SK-MEL-5 (cell line): Measurements from ENCODE around the gene ZNF576. TPM values are rescaled to one million over a fixed set of nuclear protein-coding genes. Genes with fewer than 3 reads are reported as not detected.
"Not testable (repeated sequence)": the region's sequence is repeated elsewhere in the genome, so short reads cannot be mapped to it uniquely, and the experiment has no call there.

Experiments used
- DNase-seq: peaks from one replicate; pipeline ENCODE4 v3.0.0-alpha.2; 2016; ENCODE audit warnings: low read depth, low spot score
- in situ Hi-C: cut with HindIII; loops from 2 replicates; pipeline ENCODE4 v1.10.0; 2016; ENCODE audit warnings: low sequenced_read_pairs, high pct_unique_total_duplicates, low pct_unique_long_range_greater_than_20kb
- total RNA-seq: library from RNA; depleted of rRNA; stranded (reverse); fragments of >200 nt; shearing (Covaris generic); gene quantifications from 2 replicates; pipeline ENCODE4 v1.2.3, GENCODE V29; 2014; rRNA removed

Gene ZNF576
- total RNA-seq, 1 experiment from 2014 or later: 10.5 TPM

DNA sequence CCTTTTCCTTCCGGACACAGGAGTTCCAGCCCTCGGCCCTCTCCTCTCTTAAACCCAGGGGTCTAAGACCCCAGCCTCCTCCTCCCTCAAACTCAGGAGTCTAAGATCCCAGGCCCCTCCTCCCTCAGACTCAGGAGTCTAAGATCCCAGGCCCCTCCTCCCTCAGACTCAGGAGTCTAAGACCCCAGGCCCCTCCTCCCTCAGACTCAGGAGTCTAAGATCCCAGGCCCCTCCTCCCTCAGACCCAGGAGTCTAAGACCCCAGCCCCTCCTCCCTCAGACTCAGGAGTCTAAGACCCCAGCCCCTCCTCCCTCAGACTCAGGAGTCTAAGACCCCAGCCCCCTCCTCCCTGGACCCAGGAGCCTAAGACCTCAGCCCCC, 39.2 kb downstream of the ZNF576 start:
- not testable (repeated sequence) for DNase-seq

DNA sequence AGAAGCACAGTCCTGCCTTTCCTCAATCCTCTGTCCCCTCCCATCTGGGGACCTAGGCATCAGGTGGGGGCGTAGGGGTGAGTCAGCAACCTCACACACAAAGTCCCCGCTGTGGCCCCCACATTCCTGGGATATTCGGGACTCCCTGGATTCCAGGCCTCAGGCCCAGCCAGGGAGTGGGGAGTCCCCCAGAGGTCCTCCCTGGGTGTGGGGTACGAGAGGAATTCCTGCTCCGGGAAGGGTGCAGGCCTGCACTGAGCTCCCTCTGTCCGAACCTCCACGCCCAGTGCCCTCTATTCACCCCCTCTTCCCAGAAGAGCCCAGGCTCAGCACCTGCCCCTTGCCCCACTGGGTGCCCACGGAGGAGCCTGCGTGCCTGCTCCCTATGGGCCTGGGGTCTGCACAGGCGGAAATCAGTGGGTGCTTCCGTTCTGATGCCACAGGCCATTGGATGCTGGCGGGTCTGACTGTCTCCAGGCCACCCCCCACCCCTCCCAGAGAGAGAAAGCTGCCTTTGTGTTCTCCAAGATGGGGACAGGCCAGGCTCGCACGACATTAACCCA, 39.8 kb downstream of the ZNF576 start:
- in situ Hi-C loops: no loop called here
- DNase-seq: no peak

More for the DNA sequence above, 39.2 kb downstream of the ZNF576 start:
- in situ Hi-C loops: not testable (repeated sequence)

DNA sequence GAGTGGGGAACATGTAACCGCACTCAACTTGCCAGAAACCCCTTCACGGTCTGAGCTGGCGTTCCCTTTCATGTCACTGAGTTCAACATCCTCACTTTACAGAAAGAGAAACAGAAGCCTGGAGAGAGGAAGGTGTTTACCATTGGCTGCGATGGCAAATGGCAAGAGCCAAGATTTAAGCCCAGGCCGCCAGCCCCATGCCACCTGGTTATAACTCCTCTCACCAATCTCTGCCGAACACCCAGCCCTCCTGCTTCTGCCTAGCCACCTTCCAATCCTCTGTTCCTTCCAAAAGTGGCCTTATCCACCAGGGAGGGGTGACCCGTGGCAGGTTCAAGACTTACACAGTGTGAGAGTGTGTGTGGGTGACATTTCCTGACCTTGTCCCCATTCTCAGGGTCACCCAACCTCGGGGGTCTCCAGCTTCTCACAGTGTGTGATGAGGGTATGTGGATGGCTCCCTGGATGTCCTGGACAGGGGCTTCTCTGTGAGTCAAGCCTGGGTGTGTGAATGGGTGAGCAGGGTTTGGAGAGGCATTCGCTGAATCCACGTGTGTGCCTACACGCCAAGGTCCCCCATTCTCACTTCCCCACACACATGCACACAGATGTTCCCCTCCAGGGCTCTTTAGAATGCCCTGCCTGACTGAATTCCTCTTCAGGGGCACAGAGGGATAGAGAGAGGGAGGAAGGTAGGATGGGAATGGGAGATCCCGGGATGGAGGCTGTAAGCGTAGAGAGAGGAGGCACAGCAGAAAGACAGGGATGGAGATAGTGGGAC, 42.0 kb downstream of the ZNF576 start:
- no peak for DNase-seq
- in situ Hi-C loops: no loop called here

DNA sequence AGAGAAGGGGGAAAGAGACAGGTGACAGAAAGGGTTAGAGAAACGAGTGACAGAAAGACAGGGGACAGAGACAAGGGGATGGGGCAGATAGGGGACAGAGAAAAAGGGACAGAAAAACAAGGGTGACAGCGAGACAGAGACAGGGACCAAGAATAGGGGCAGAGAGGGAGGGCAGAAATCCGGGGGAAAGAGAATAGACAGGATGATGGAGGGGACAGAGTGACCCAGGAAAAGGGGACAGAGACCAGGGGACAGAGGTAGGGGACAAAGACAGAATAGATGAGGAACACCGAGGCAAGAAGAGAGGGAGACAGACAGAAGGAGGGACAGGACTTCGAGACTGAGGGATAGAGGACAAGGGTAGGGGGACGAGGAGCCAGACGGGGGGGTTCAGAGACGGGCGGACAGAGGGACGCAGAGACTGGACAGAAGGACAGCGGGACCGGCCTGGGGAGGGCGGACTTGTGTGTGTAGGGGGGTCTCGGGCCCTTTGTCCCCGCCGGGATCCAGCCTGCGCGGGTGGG, 42.7 kb downstream of the ZNF576 start:
- DNase-seq: no peak
- in situ Hi-C loops: no loop called here

DNA sequence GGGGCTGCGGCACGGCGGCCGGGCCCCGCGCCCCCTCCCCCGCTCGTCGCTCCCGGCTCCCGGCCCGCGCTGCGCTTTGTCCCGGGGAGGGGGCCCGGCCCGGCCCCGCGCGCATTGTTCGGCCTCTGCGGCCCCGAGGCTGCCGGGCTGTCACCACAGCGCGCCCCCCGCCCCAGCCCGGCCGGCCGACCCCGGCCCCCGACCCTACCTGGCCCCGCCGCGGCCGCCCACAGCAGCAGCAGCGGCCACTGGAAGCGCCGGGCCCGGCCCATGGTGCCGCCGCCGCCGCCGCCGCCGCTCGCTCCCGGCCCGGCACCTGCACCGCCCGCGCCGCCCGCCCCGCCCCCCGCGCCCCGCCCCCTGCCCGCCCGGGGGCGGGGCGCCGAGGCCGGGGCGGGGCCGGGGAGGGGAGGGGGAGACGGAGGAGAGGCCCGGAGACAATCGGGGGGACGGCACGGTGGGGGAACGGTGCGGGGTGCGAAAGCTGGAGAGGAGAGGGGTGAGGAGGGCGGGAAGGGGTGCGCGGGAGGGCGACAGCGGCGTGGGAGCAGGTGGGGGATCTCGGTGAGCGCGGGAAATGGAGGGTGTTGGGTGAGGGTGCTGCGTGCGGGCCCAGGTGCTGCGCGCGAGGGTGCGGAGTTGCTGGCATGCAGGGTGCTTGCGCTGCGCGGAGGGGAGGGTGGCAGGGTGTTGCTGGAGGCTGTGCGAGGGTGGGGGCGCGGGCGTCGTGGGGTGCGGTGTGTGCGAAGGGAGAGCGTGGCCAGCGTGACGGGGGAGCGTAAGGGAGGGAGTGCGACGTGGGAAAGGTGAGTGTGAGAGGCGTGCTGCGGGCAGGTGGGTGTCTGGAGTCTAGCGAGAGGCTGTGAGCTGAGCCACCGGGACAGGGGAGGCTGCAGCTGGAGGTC, 43.4 kb downstream of the ZNF576 start, which contains the start of gene CADM4:
Gene CADM4 (minus strand): TSS at position 332 of the 905 bp plus-strand sequence. CDS start 60 bp downstream, at position 272.
- no peak for DNase-seq
- in situ Hi-C loops: no loop called here

DNA sequence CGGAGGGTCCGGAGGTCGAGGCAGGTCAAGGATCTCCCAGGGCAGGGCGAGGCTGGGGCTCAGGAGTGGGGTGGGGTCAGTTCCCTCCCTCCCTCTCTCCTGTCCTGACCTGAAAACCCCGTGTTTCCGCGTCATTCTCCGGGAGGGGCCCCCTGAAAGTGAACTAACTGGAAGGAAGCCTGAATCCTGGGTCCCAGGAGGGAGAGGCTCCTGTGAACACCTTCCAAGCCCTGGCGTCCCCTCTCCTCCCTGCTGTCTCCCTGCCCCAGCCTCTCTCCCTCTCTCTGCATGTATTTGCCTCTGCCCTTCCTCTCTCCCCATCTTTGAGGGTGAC, 44.0 kb downstream of the ZNF576 start:
- in situ Hi-C loops: no loop called here
- DNase-seq: no peak

DNA sequence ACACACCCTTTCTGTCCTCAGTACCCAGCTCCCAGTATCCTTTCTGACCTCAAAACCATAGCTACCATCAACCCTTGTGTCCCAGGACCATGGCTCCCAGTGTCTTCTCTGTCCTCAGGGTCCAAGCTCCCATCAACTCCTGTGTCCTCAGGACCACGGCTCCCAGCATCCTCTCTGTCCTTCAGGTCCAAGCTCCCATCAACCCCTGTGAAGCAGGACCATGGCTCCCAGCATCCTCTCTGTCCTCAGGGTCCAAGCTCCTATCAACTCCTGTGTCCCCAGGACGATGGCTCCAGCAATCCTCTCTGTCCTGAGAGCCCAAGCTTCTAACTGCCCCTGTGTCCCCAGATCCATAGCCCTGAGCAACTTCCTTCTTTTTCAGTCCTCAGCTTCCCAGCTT, 44.9 kb downstream of the ZNF576 start:
- in situ Hi-C loops: no loop called here
- no peak for DNase-seq

DNA sequence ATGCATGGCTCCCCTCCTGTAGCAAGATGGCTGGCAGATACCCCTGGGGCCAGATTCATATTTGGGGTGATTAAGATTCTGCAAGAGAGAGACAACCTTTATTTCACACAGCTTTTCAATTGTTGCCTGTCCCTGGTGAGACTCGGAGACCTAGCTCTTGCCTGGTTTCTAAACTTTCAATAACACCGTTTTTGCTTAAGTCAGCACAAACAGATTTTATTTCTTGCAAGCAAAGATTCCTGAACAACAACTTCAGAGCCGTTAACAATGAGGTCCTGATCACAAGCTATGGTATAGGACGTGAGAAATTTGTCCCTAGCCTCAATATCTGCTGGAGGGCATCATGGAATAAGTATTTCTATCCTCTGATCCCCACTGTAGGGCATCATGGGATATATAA, 46.1 kb downstream of the ZNF576 start:
- in situ Hi-C loops: no loop called here
- no peak for DNase-seq

DNA sequence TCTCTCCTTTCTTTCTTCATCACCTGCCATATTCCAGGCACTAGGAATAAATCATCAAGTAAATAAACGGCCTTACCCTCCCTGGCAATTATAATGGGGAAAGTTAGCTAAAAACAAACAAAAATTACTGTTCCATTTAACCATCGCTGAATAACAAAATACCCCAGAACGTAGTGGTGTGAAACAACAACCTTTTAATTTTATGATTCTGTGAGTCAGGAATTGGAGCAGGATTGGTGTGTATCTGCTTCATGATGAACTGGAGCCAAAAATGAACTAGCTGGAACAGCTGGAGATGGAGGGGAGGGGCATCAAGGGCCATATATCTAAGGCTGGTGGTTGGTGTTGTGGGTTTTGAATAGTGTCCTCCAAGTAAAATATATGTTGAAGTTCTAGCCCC, 46.9 kb downstream of the ZNF576 start:
- in situ Hi-C loops: no loop called here
- no peak for DNase-seq

DNA sequence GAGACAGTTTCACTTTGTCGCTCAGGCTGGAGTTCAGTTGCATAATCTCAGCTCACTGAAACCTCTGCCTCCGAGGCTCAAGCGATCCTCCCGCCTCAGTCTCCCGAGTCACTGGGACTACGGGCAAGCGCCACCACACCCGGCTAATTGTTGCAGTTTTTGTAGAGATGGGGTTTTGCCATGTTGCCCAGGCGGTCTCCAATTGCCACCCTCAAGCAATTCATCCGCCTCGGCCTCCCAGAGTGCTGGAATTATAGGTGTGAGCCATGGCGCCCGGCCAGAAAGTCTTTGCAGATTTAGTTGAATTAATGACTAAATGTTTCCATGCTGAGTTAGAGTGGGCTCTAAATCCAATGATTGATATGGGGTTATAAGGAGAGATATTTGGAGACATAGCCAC, 47.8 kb downstream of the ZNF576 start:
- no peak for DNase-seq
- in situ Hi-C loops: no loop called here

DNA sequence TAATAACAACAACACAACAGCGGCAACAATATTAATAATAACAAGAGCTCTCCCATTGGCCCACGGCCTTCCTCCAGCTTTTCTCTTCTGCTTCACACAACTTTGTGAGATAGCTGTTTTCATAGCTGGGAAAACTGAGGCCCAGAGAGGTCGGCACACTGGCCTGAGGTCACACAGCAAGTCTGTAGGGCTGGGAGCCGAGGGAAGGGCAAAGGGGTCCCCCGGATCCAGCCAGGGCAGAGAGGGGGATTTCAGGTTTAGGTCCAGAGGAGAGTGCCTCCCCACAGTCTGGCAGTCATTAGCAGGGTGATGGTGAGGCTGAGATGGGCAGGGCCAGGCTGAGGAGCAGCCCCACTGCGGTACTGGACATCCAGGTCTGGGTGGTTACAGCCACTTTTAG, 52.2 kb downstream of the ZNF576 start:
- in situ Hi-C loops: no loop called here
- no peak for DNase-seq

DNA sequence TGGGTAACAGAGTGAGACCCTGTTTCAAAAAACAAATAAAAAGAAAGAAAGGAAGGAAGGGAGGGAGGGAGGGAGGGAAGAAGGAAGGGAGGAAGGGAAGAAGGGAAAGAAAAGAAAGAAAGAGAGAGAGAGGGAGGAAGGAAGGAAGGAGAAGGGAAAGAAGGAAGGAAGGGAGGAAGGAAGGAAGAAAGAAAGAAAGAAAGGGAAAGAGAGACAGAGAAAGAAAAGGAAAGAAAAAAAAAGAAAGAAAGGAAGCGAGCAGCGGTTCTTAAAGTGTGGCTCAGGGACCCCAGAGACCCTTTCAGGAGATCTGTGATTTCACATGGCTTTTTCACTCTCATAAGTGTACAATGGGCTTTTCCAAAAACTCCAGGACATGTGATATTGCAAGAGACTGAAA, 53.1 kb downstream of the ZNF576 start:
- DNase-seq: no peak
- in situ Hi-C loops: no loop called here

DNA sequence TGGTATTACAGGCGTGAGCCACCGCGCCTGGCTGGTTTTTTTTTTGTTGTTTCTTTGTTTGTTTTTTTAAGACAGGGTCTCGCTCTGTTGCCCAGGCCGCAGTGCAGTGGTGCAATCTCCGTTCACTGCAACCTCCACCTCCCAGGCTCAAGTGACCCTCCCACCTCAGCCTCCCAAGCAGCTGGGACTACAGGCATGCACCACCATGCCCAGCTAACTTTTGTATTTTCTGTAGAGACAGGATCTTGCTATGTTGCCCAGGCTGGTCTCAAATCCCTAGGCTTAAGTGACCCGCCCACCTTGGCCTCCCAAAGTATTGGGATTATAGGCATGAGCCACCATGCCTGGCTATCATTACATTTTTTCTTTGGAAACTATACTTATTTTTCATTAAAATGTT, 53.9 kb downstream of the ZNF576 start:
- DNase-seq, in situ Hi-C loops: not testable (repeated sequence)

Other genes starting within 250 kb of the ZNF576 start
- gene CD177, start 242.9 kb upstream of the ZNF576 start, total RNA-seq: 0.24 TPM in 1 of 2 replicates, not detected in the other
- gene TEX101, start 181.7 kb upstream of the ZNF576 start, total RNA-seq: not detected in 2 replicates
- gene LYPD3, start 131.0 kb upstream of the ZNF576 start, total RNA-seq: 0.18 and 0.59 TPM in 2 replicates
- 18.6 and 19.5 TPM in 2 replicates for gene PHLDB3, start 91.8 kb upstream of the ZNF576 start, total RNA-seq
- gene ETHE1, start 69.4 kb upstream of the ZNF576 start, total RNA-seq: 39.4 and 43.6 TPM in 2 replicates
- gene ZNF575, start 63.4 kb upstream of the ZNF576 start, total RNA-seq: not detected in 2 replicates
- gene XRCC1, start 21.1 kb upstream of the ZNF576 start, total RNA-seq: 12.2 and 13.2 TPM in 2 replicates
- gene PINLYP, start 20.8 kb upstream of the ZNF576 start, total RNA-seq: not detected in 2 replicates
- 18.7 and 20.8 TPM in 2 replicates for gene IRGQ, start 461 bp upstream of the ZNF576 start, total RNA-seq
- gene SRRM5, start 15.5 kb downstream of the ZNF576 start, total RNA-seq: not detected in 2 replicates
- 44.6 and 47.2 TPM in 2 replicates for gene ZNF428, start 23.0 kb downstream of the ZNF576 start, total RNA-seq
- 13.1 and 13.2 TPM in 2 replicates for gene CADM4, start 43.3 kb downstream of the ZNF576 start, total RNA-seq
- gene PLAUR, start 73.6 kb downstream of the ZNF576 start, total RNA-seq: 3.5 and 5.5 TPM in 2 replicates
- gene IRGC, start 119.5 kb downstream of the ZNF576 start, total RNA-seq: not detected in 2 replicates
- gene SMG9, start 158.4 kb downstream of the ZNF576 start, total RNA-seq: 16.3 and 21.1 TPM in 2 replicates
- gene KCNN4, start 184.4 kb downstream of the ZNF576 start, total RNA-seq: 1.4 and 1.7 TPM in 2 replicates
- gene LYPD5, start 205.9 kb downstream of the ZNF576 start, total RNA-seq: not detected in 2 replicates
- 8.7 and 11.9 TPM in 2 replicates for gene ZNF283, start 230.7 kb downstream of the ZNF576 start, total RNA-seq